Bronchial epithelial cell (primary cell): ENCODE measurements around the gene METTL24. TPM values are rescaled to one million over a fixed set of nuclear protein-coding genes. Genes with fewer than 3 reads are reported as not detected.
"Not testable (repeated sequence)": the region's sequence is repeated elsewhere in the genome, so short reads cannot be mapped to it uniquely, and the experiment has no call there.

Source experiments
- DNase-seq: peaks from one replicate; pipeline ENCODE4 v3.0.0-alpha.2; 2010; ENCODE audit warnings: low read depth
- FAIRE-seq: peaks from 2 replicates; lab custom pipeline; 2011; peaks lifted over from hg19 to GRCh38; lab: Jason Lieb, UNC
- H3K27me3 ChIP-seq: 2 replicates; pipeline ENCODE4 v1.5.1; 2011; ENCODE audit warnings: low read length; ENCODE audit not compliant: control insufficient read depth, insufficient read depth
- H3K36me3 ChIP-seq: 2 replicates; pipeline ENCODE4 v1.5.1; 2011; ENCODE audit warnings: low read length; ENCODE audit not compliant: control insufficient read depth, insufficient read depth
- H3K4me3 ChIP-seq: 2 replicates; pipeline ENCODE4 v1.5.1; 2011; ENCODE audit warnings: mild to moderate bottlenecking, low read depth, low read length, control low read depth
- total RNA-seq: library from RNA; depleted of rRNA; stranded (reverse); fragments of >200 nt; gene quantifications from 2 replicates; pipeline ENCODE4 v1.2.1, GENCODE V29; 2014
- TF ChIP-seq, protein P1 (sequence below): IDR thresholded peaks from 2 replicates; pipeline ENCODE4 v1.5.1; 2011; ENCODE audit warnings: mild to moderate bottlenecking, moderate library complexity, low read length, control low read depth, inconsistent platforms; ENCODE audit not compliant: insufficient read depth, severe bottlenecking

METTL24 gene
- total RNA-seq, 1 donor from 2014 or later, result not detected

- TF ChIP-seq, protein P1, sequence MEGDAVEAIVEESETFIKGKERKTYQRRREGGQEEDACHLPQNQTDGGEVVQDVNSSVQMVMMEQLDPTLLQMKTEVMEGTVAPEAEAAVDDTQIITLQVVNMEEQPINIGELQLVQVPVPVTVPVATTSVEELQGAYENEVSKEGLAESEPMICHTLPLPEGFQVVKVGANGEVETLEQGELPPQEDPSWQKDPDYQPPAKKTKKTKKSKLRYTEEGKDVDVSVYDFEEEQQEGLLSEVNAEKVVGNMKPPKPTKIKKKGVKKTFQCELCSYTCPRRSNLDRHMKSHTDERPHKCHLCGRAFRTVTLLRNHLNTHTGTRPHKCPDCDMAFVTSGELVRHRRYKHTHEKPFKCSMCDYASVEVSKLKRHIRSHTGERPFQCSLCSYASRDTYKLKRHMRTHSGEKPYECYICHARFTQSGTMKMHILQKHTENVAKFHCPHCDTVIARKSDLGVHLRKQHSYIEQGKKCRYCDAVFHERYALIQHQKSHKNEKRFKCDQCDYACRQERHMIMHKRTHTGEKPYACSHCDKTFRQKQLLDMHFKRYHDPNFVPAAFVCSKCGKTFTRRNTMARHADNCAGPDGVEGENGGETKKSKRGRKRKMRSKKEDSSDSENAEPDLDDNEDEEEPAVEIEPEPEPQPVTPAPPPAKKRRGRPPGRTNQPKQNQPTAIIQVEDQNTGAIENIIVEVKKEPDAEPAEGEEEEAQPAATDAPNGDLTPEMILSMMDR, result no peak
- Histone ChIP-seq H3K4me3 (no peak overlapping the region), H3K27me3 (no peaks in the 10 kb centered on the region), H3K36me3 (no peaks in the 10 kb centered on the region)
- no peak for DNase-seq
- FAIRE-seq, result no peak
Measured at GRCh38 chr6:110284855-110285254, 73.3 kb downstream of the METTL24 start.

GRCh38 chr6:110283657-110284056 is 74.5 kb downstream of the METTL24 start:
- no peak for DNase-seq
- FAIRE-seq, result no peak
- Histone ChIP-seq H3K36me3 (no peaks in the 10 kb centered on the region), H3K4me3 (no peak overlapping the region), H3K27me3 (no peaks in the 10 kb centered on the region)
- TF ChIP-seq, protein P1, result no peak

DNA sequence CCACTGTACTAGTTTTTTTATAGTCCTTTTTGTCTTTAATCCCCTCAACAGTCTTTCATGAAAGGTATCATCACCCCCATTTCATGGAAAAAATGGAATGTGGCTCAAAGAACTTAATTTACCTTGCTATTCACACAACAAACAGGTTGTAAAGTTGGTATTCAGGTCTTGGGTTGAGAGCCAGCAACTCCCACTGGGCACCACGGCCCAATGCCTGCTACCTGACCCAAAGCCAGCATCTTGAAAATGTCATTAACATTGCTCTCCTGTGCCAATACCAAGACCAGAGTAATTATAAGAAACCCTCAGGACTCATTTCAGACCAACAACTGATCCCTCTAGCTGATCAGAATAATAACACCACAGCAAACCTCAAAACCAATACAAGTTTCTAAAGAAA is 75.7 kb downstream of the METTL24 start:
- Histone ChIP-seq H3K36me3 (no peaks in the 10 kb centered on the region), H3K27me3 (no peaks in the 10 kb centered on the region), H3K4me3 (no peak overlapping the region)
- TF ChIP-seq, protein P1, result no peak
- FAIRE-seq (no peak), DNase-seq (no peak)

GRCh38 chr6:110277100-110277665 is 81.0 kb downstream of the METTL24 start:
- DNase-seq, result no peak
- TF ChIP-seq, protein P1, result no peak
- H3K27me3 ChIP-seq, result no peaks in the 10 kb centered on the region
- H3K4me3 ChIP-seq, result no peak overlapping the region
- H3K36me3 ChIP-seq, result no peaks in the 10 kb centered on the region
- no peak for FAIRE-seq

DNA sequence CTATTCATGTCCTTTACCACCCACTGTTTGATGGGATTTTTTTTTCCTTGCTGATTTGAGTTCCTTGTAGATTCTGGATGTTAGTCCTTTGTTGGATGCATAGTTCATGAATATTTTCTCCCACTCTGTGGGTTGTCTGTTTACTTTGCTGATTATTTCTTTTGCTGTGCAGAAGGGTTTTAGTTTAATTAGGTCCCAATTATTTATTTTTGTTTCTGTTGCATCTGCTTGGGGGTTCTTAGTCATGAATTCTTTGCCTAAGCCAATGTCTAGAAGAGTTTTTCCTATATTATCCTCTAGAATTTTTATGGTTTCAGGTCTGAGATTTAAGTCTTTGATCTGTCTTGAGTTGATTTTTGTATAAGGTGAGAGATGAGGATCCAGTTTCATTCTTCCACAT is 85.4 kb downstream of the METTL24 start:
- not testable (repeated sequence) for H3K27me3 ChIP-seq, H3K4me3 ChIP-seq, H3K36me3 ChIP-seq, DNase-seq, FAIRE-seq

- H3K27me3 ChIP-seq, result no peaks in the 10 kb centered on the region
- FAIRE-seq (no peak), DNase-seq (no peak)
- H3K4me3 ChIP-seq, result no peak overlapping the region
- TF ChIP-seq, protein P1, result no peak
- H3K36me3 ChIP-seq, result no peaks in the 10 kb centered on the region
Measured at GRCh38 chr6:110271732-110272022, 86.5 kb downstream of the METTL24 start.
